ENCODE measurements around the gene DENND2A.
"Not testable (repeated sequence)": the region's sequence is repeated elsewhere in the genome, so short reads cannot be mapped to it uniquely, and the experiment has no call there.

Gene DENND2A

DNA sequence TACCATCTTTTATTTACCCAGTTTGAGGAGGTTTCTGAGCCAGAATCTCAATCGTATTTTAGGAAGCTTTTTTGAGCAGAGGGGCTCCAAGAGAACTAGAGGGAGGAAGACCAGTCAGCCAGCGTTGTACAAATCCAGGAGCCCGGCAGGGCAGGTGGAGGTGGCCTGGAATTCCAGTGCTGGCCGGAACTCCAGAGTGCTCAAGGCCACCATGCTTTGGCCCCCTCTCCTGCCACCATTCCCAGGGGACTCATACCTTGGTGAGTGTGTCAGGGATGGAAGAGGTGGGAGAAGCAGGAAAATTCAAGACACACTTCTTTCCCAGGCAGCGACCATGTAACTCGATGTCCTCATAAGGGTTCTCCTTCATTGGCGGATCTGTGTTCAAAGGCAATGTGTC, 55.3 kb downstream of the DENND2A start:
- DNase-seq: no peak

DNA sequence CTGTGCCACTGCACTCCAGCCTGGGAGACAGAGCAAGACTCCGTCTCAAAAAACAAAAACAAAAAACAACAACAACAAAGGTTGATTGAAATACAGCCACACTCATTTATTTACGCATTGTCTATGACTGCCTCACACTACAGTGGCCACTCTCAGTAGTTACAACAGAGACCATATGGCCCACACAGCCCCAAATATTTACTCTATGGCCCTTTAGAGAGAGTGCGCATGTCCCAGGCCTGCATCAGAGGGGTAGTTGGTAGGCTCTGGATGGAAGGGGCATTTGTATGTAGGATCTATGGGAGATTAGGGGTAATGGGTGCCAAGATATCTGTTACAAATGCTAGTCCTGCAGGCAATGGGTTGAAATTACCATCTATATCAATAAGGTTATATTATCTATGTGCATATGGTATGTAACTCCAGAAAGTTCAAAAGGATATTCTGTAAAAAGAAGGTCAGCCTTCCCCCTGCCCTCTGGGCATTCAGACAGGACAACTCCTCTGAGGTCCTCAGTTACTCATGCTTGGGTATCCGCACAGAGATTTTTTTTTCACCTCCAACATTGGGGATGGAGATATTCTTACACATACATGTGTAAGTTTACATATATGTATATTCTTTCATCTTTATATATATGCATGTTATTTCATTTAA, 56.3 kb downstream of the DENND2A start:
- no peak for DNase-seq

DNA sequence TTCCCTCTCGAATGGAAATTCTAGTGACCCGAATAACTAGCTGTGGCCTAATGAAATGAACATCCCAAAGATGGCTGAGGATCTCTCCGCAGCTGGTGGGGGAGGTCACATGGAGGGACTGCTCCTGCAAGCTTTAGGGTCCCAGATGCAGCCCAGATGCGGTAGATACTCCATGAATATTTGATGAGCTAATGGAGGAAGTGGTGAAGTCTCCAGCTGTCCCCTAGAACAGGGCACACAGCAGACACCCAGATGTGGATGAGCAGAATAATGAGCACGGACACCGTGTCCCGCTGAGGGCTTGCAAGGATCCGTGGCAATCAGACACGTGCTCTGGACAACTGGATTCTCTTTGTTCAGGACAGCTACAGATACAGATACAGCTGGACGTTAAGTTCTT, 59.2 kb downstream of the DENND2A start:
- DNase-seq: no peak

DNA sequence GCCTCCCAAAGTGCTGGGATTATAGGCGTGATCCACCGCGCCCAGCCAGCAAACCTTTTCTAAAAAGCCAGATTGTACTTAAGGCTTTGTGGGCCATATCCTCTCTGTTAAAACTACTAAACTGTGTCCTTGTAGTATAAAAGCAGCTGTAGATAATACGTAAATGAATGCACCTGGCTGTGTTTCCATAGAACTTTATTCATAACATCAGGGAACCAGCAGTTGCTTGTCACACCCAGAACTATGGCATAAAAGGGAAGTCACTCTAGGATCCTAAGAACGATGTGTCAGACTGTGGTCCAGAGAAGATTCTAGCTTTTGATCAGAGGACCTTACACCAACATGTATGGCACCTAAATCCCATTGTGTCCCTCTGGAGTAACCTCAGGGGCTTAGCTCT, 63.0 kb downstream of the DENND2A start:
- no peak for DNase-seq

DNA sequence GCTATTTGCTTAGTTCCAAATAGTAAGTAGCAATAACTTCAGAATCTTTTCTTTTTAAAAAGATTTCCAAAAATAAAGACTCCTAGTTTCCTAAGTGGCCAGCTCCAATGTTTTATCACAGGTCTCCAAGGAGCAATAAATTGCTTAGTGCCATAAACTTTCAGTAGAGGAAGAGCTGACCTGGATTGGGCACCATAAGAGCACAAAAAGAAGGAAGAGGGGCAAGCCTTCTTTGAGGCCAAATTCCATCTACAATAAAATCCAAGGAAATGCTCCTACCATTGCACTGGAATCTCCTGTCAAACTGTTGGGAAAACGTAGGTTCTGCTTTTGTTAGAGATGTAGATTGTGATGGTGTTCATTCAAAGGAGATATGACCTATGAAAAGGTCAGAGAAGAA, 64.0 kb downstream of the DENND2A start:
- no peak for DNase-seq

DNA sequence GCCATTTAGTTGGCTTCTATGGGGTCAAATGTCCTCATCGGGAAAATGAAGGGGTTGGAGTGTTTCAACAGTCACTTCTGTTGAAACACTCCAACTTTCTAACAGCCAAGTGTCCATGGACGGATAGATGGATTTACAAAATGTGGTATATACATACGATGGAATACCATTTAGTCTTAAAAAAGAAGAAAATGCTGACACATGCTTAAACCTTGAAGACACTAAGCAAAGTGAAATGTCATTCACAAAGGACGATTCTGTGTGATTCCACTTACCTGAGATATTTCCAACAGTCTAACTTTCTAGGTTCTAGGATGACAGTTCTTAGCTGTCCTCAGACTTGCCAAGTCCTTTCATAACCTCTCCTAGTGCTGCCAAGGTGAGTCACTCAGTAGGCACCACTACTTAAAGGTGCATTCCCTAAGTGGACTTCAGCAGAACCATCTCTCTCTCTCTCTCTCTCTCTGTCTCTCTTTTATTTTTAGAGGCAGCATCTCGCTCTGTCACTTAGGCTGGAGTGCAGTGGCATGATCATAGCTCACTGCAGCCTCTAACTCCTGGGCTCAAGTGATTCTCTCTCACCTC, 69.0 kb downstream of the DENND2A start:
- DNase-seq: no peak

DNA sequence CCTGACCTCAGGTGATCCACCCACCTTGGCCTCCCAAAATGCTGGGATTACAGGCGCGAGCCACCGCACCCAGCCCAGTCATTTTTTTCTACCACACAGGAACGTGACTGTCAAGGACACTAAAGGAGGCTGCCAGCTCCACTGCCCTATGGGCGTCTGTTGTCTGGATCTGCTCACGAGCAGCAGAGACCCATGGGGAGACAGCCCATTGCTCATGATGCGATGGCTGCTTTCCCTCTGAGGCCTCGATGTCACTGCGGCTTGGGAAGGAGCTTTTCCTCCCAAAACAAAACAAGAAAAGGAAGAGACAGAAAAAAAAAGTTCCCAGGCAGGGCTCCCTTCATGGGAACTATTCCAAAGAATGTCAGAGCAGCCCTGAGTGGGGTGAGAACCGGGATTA, 70.5 kb downstream of the DENND2A start:
- no peak for DNase-seq

DNA sequence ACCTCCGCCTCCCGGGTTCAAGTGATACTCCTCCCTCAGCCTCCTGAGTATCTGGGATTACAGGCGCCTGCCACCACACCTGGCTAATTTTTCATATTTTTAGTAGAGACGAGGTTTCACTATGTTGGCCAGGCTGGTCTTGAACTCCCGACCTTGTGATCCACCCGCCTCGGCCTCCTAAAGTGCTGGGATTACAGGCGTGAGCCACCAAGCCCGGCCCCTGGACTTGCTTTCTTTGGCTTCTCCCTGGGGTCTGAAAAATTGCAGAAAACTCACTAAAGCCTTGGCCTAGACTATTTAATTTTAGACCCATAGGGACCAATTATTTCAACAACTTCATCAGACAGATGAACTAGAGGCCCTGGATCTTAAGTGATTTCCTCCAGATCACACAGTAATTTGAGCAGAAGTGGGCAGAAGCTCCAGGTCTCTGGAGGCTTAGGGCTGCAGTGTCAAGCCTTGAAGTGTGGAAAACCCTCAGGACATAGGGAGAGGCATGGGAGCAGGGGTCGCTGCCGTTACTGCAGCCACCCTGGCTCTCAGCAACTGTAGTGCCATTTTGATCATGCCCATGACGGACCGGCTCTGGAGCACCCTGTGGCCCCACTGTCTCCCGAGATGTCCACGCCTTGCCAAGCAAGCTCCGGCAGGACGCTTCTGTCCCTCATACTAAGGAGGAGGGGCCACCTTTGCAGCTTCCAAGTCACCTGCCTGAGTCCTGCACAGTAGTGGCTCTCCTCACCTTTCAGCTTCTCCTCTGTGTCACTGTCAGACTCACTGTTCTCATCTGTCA, 72.4 kb downstream of the DENND2A start:
- DNase-seq: no peak

DNA sequence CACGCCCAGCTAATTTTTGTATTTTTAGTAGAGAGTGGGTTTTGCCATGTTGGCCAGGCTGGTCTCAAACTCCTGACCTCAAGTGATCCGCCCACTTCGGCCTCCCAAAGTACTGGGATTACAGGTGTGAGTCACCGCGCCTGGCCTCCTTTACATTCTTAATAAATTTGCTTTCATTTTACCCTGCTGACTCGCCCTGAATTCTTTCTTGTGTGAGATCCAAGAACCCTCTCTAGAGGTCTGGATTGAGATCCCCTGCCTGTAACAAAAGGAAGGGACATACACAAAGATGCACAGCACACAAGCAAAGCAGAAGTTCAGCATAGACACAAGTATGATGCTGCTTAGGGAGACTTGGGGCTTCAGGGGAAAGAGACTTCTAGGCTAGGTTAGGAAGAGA, 74.4 kb downstream of the DENND2A start:
- not testable (repeated sequence) for DNase-seq

DNA sequence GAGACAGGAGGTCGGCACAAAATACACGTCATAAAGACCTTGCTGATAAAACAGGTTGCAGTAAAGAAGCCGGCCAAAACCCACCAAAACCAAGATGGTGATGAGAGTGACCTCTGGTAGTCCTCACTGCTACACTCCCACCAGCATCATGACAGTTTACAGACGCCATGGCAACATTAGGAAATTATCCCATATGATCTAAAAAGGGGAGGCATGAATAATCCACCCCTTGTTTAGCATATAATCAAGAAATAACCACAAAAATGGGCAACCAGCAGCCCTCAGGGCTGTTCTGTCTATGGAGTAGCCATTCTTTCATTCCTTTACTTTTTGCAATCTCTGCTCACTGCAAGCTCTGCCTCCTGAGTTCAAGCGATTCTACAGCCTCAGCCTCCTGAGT, 74.9 kb downstream of the DENND2A start:
- DNase-seq: not testable (repeated sequence)

DNA sequence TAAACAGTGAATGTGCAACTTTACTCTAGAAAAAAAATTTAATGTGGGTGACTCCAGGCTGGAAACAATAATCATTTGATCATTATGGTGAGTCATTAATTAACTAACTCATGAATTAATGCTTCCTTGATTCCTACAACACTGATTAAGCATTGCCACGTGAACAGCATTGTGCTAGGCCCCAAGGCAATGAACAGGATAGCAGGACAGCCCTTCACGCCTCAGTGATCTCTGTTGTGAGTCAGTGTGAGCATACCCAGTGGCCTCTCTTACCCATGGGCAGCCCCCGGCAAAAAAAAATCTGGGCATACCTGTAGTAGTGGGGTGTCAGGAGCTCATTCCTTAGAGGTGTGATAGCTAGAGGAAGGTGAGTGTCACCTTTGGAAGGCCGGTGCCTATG, 76.0 kb downstream of the DENND2A start:
- no peak for DNase-seq

DNA sequence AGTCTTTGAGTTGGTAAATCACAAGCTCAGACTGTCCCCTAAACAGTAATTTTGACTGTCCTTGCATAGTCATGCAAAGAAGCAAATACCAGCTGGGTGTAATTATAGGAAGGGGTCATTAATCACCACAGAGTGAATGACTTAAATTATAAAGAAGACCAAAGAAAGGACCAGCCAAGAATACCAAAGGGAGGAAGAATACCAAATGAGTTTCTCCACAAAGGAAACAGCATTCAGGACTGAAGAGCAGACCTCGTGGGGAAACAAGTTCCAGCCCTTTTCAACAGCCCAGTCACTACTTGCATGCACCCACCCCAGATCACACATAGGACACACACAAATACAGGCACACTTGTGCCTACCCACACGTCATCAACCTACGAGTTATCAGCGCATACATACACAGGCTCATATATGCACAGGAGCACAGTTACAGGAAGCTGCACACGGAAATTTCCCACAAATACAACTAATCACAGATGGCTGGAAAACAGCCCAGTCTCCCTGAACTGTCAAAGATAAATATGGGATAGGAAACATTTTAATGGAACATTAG, 77.6 kb downstream of the DENND2A start:
- no peak for DNase-seq

DNA sequence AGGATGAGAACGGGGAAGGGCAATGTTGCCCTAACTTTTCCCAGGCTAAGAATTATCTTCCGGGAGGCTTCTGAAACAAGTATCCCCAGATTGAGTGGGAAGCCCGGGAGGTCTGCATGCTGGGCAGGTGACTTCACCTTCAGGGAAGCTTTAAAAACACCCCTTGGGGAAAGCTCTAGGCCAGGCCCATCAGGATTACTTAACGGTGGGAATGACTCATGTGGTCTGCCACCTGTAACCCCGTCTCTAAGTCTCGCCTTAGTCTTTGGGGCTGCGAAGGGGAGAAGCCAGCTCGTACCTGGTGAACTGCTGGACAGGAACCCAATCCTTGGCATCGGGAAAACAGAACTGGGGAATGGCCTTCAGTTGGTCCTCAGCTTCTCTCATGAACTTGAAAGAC, 81.2 kb downstream of the DENND2A start:
- DNase-seq: no peak

DNA sequence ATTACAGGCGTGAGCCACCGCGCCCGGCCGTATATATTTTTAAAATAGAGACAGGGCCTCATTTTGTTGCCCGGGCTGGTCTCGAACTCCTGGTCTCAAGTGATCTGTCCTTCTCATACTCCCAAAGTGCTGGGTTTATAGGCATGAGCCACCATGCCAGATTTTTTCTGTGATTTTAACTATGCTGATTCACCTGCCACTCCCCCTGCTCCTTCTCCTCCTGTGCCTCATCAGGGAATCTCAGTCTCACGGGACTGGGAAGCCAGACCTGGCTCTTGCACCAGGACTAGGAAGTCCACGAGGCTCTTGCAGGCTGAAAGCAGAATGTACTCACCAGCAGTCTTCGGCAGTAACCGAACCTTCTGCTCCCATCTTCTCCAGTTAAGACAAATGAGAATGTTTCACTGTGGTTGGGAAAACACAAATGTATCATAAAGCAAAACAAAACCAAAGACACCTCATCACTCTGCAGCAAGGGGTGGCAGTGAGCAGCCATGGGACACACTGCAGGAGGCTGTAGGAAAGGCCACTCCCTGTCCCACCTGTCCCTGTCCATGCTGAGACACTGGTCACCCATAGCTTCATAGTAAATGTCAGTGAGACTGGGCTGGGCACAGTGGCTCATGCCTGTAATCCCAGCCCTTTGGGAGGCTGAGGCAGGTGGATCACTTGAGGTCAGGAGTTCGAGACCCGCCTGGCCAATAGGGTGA, 82.6 kb downstream of the DENND2A start:
- DNase-seq: no peak

DNA sequence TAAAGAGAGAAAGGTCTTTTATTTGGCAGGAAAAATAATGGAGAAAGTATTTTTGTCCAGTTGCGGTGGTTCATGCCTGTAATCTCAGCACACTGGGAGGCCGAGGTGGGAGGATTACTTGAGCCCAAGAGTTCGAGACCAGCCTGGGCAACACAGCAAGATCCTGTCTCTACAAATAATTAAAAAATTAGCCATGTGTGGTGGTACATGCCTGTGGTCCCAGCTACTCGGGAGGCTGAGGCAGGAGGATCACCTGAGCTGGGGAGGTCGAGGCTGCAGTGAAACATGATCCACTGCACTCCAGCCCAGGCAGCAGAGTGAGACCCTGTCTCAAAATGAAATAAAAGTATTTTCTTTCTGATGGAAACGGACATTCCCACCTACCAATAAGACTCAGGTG, 83.5 kb downstream of the DENND2A start:
- DNase-seq: no peak

DNA sequence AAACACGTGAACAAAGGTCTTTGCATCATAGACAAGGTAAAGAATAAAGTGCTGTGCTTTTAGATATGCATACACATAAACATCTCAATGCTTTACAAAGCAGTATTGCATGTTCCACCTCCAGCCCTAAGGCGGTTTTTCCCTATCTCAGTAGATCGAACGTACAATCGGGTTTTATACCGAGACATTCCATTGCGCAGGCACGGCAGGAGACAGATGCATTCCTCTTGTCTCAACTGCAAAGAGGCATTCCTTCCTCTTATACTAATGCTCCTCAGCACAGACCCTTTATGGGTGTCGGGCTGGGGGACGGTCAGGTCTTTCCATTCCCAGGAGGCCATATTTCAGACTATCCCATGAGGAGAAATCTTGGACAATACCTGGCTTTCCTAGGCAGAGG, 87.4 kb downstream of the DENND2A start:
- DNase-seq: not testable (repeated sequence)

DNA sequence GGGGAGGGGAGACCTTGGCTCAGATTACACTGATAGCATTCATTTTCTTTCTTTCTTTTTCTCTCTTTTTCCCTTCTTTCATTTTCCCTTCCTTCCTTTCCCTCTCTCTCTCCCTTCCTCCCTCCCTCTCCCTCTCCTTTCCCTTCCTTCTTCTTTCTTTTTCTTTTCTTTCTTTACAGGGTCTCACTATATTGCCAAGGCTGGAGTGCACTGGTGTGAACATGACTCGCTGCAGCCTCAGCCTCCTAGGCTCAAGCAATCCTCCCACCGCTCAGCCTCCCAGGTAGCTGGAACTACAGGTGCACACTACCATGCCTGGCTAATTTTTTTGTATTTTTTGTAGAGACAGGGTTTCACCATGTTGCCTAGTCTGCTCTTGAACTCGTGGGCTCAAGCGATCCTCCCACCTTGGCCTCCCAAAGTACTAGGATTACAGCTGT, 88.4 kb downstream of the DENND2A start:
- DNase-seq: no peak

DNA sequence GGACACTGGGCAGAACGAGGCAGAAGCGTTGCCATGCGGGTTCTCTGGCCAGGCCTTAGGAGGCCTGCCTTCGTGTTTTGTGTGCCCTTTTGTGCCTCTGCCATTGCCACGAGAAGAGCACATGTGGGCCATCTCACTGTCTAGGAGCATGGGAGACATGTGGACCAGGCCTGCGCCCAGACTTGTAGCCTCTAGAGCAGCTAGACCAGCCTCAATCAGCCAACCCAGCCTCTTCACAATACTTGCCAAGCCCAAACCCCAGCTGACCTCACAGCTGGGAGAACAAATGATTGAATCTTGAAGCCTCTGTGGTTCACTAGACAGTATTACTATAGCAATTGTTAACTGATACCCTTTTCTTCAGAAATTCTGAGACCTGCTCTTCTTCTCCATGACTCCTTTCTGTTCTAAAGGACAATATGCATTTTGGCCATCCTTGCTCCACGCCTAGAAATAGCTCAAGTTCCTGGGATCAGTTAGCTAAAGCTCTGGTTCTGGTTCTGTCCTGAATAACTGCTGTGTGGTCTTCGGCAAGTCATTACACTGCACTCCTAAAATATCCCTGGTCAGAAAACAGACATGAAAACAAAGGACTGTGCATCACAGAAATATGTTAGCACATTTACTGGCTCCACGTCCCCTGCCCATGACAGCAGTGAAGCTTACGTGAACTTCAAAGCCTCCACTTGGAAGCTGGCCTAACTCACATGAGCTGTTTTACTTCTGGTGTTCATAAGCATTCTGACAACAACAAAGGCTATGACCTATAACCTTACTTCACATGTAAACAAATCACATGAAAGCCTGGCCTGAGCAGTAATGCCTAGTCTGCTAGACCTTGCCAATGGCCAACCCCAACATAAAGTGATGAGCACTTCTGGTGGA, 89.0 kb downstream of the DENND2A start:
- DNase-seq: no peak

DNA sequence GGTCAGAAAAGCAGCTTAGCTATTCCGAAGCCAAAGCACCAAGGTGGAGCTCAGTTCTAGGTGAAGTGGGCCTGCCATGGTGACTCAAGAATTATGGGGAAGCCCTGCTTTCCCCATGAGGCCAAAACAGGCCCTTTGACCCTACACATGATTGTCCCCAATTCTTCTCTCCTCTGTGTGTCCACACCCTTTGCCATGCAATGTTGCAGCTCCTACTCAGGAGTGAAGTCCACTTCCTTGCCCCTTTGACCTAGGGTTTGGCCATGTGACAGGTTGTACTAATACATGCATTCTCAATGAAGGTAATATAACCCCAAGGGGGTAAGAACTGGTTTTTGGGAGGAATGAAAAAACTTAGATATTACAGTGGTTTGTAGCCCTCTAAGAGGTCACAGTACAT, 93.7 kb downstream of the DENND2A start:
- no peak for DNase-seq

DNA sequence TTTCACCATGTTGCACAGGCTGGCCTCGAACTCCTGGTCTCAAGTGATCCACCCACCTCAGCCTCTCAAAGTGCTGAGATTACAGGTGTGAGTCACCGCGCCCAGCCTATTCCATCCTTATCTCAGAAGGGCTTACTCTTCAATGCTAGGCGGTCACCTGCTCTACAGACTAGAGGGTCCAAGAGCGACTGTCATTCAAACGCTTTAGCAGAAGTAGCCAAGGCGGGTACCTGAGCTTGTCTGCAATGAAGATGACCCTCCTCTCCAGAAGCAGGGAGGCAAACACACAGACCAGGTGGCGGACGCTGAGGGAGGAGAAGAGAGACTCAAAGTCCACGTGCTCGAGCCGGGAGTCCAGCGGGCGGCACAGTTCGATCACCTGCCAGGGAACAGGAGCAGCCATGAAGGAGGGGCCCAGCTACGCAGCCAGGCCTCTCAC, 96.2 kb downstream of the DENND2A start:
- no peak for DNase-seq

DNA sequence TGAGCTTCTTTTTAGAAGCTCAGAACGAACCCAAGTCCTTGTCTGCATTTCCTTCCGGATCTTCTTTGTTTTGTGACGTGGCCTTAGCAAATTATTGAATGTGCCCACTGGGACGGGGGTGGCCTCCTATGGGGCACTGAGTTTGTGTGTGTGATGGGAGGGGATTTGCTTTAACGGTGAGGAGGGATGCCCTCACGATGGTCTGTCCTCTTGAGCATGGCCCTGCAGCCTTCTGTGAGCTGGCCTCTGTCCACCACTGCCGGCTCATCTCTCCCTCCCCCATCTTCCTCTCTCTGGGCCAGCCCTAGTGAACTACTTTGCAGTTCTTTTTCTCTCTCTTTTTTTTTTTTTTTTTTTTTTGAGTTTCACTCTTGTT, 98.4 kb downstream of the DENND2A start:
- DNase-seq: no peak

DNA sequence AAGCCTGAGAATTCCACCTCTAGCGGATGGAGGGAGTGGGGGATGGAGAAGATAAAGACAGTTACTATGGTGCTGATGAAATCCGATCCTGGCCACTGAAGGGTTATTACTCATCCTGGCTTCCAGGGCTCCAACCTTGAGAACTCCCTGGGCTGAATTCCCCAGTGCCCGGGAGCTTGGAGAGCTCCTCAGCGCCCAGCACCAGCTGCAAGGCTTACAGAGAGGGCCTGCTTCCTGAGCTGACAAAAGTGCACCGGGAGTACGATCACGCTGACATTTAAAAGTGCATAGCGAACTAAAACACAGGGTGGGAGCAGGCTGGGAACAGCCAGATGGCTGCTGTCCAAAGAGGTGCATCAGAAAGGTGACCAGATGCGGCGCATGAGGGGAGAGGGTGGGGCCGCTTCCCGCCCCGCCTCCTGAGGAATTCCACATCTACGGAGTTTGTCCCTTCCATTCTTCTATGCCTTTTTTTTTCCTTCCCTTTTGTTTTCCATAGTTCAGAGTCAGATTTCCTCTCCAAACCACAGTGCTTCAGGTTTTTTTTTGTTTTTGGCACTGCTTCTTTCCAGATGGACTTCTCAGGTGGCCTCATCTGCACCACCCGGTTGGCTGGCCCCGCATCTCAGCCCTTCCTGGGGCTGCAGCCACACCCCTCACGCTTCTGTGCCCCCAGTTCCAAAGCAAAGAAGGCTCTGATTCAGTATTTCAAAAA, 98.9 kb downstream of the DENND2A start:
- no peak for DNase-seq
